Measurements from ENCODE around the gene RPL18A. TPM values are rescaled to one million over a fixed set of nuclear protein-coding genes. Genes with fewer than 3 reads are reported as not detected.

The RPL18A gene
- total RNA-seq, 1 donor from 2014 or later = 1,590 TPM

GRCh38 chr19:17854061-17854460 lies 5.6 kb upstream of the RPL18A start:
- FAIRE-seq (no peak), DNase-seq (ENCODE audit: low read depth) (no peak)
- TF ChIP-seq CTCF (IDR thresholded peaks at IDR 0.05; ENCODE audit: insufficient read depth, low read length, severe bottlenecking) = no peak
- Histone ChIP-seq H3K36me3 (ENCODE audit: control insufficient read depth, insufficient read depth, low read length) (no peaks in the 10 kb centered on the region), H3K27me3 (ENCODE audit: control insufficient read depth, insufficient read depth, low read length) (no peaks in the 10 kb centered on the region), H3K4me3 (ENCODE audit: low read depth, low read length) (no peak overlapping the region)

- no peak for FAIRE-seq
- Histone ChIP-seq H3K4me3 (ENCODE audit: low read depth, low read length) (no peak overlapping the region), H3K27me3 (ENCODE audit: control insufficient read depth, insufficient read depth, low read length) (no peaks in the 10 kb centered on the region), H3K36me3 (ENCODE audit: control insufficient read depth, insufficient read depth, low read length) (no peaks in the 10 kb centered on the region)
- DNase-seq (ENCODE audit: low read depth) = peak; percentile 37
- peak; percentile 100 for TF ChIP-seq CTCF (IDR thresholded peaks at IDR 0.05; ENCODE audit: insufficient read depth, low read length, severe bottlenecking)
These were observed 4.2 kb upstream of the RPL18A start for GRCh38 chr19:17855280-17856152.

- Histone ChIP-seq H3K4me3 (ENCODE audit: low read depth, low read length) (peak overlapping the region; percentile 100), H3K36me3 (ENCODE audit: control insufficient read depth, insufficient read depth, low read length) (peaks cover 26% of the 10 kb centered on the region), H3K27me3 (ENCODE audit: control insufficient read depth, insufficient read depth, low read length) (no peaks in the 10 kb centered on the region)
- DNase-seq (ENCODE audit: low read depth) (no peak), FAIRE-seq (no peak)
- no peak for TF ChIP-seq CTCF (IDR thresholded peaks at IDR 0.05; ENCODE audit: insufficient read depth, low read length, severe bottlenecking)
These were observed 752 bp downstream of the RPL18A start for GRCh38 chr19:17860331-17860992.

- FAIRE-seq (no peak), DNase-seq (ENCODE audit: low read depth) (no peak)
- H3K4me3 ChIP-seq (ENCODE audit: low read depth, low read length) = peak overlapping the region; percentile 100
- no peaks in the 10 kb centered on the region for H3K27me3 ChIP-seq (ENCODE audit: control insufficient read depth, insufficient read depth, low read length)
- peaks cover 26% of the 10 kb centered on the region for H3K36me3 ChIP-seq (ENCODE audit: control insufficient read depth, insufficient read depth, low read length)
- no peak for TF ChIP-seq CTCF (IDR thresholded peaks at IDR 0.05; ENCODE audit: insufficient read depth, low read length, severe bottlenecking)
These were observed 1.3 kb downstream of the RPL18A start for GRCh38 chr19:17860993-17861360.

GRCh38 chr19:17861542-17862402 lies 2.1 kb downstream of the RPL18A start:
- peaks cover 26% of the 10 kb centered on the region for H3K36me3 ChIP-seq (ENCODE audit: control insufficient read depth, insufficient read depth, low read length)
- no peak for FAIRE-seq
- H3K4me3 ChIP-seq (ENCODE audit: low read depth, low read length) = no peak overlapping the region
- TF ChIP-seq CTCF (IDR thresholded peaks at IDR 0.05; ENCODE audit: insufficient read depth, low read length, severe bottlenecking) = no peak
- no peak for DNase-seq (ENCODE audit: low read depth)
- no peaks in the 10 kb centered on the region for H3K27me3 ChIP-seq (ENCODE audit: control insufficient read depth, insufficient read depth, low read length)

Measured in bronchial epithelial cell (primary cell).